HT1080 (cell line): ENCODE measurements around the gene ARHGAP4. TPM values are rescaled to one million over a fixed set of nuclear protein-coding genes. Genes with fewer than 3 reads are reported as not detected.
A peak's percentile ranks its signal among the peaks of the same experiment; 100 is the strongest.

Experiments
- DNase-seq: peaks from one replicate; pipeline ENCODE4 v3.0.0-alpha.2; 2015; ENCODE audit warnings: low read depth
- total RNA-seq: library from RNA; depleted of rRNA; stranded (reverse); fragments of >200 nt; shearing (Covaris generic); gene quantifications from 2 replicates; pipeline ENCODE4 v1.2.3, GENCODE V29; 2014

The ARHGAP4 gene
- total RNA-seq, 1 experiment from 2014 or later = 2.7 TPM

DNA sequence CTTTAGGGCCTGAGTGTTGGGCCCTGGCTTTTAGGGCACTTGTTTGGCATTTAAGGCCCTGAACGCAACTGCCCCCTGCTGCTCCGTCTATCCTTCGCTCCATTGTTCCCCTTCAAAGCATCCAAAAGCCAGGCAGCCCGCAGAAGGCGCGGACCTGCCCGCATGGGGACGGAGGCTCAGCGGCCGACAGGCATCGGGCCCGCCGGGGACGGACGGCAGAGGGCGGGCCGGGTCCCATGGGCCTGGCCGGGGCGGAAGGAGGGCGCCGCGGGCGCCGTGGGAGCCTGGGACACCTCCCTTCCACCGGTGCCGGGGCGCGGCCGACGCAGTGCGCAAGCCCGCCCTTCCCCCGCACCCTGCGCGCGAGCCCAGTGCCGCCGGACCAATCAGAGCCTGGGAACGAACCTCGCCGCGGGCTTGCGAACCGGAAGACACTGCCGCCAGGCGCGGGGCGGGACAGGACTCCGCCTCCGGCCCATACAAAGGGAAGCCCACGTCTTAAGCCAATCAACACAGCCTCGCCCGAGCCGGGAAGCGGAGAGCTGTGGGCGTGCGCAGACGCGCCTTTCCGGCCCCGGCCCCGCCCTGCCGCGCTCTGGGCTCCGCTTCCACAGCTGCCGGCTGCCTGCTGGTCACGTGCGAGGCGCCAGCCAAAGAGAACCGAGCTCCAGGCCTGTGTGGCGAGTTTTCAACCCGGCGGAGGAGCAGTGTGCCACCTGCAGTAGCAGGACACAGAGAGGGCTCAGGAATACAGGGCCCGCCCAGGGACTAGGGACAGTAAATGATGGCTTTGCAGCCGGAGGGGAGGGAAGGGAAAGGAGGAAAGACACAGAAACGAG lies 2.1 kb upstream of the ARHGAP4 start:
- peak; percentile 98 for DNase-seq

DNA sequence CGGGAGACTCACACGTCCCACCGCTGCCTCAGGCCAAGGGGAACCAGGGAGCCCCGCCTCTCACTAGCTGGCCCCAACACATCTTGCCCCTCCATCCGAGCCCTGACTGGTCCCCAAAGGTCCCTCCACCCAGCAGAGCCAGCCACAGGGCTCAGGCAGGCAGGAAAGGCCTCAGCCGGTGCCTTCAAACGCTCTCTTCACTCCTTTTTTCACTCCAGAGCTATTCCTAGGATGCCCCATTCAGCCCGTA lies 1.5 kb upstream of the ARHGAP4 start:
- DNase-seq = no peak

DNA sequence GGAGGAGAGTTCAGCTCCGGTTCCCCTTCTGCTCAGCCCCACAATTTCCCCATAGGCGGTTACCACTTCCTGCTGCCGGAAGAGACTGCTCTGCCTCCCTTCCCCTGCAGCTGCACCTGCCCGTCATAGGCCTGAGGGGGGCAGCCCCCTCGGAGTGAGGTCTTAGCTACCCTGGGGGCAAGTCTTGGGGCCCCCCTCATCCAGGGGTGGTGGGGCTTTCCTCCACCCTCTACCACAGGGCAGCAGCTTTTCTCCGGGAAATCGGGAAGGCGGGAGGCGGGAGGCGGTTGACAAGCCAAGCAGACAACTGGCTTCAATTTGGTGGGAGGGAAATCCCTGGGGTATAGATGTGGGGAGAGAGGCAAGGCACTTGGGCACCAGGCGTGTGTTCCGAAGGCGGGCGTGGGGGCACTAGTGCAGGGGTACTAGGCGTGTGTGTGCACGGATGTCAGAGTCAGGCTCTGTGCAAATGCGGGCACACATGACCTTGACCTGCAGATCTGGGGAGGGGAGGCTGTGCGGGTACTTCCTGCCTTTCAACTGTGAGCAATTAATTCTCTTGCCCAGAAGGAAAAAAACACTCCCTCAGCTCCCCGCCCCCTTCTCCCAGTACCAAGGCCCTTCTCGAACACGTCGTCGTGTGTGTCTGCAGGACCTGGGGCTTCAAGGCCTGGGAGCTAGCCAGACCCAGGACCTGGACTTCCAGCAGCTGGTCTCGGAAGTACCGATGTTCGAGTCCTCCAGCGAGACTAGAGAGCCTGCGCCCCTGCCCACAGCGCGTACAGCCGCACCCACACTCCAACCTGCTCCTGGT lies 1.0 kb upstream of the ARHGAP4 start:
- DNase-seq = peak; percentile 66

DNA sequence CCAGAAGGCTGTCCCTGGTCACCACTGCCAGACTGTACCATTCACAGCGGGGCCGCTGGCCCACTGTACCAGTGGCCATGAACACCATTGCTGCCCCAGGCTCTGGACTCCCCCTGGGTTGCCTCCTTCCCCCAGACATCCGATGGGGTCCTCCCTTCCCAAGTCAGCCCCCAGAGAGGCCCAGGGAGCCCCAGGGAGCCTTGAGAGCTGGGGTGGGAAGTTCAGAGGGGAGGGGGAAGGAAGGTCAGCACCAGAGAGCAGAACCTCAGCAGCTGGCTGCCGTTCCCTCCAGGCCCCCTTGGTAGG lies 441 bp upstream of the ARHGAP4 start:
- DNase-seq = no peak

DNA sequence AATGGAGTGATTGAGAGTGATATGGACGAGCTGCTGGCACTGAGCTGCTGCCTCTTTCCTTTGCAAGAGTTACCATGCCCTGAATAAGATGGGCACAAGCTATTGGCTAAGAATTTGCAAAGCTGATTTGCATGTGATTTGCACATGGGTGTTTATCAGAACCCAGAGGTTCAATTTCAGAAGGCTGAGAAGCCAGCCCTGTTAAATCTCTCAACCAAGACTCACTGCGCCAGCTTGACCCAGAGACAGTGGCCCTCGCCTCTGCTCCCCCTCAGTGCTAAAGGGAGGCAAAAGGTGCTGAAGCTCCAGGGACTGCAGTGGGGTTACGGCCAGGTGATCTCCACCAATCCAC lies 701 bp downstream of the ARHGAP4 start:
- DNase-seq = no peak

DNA sequence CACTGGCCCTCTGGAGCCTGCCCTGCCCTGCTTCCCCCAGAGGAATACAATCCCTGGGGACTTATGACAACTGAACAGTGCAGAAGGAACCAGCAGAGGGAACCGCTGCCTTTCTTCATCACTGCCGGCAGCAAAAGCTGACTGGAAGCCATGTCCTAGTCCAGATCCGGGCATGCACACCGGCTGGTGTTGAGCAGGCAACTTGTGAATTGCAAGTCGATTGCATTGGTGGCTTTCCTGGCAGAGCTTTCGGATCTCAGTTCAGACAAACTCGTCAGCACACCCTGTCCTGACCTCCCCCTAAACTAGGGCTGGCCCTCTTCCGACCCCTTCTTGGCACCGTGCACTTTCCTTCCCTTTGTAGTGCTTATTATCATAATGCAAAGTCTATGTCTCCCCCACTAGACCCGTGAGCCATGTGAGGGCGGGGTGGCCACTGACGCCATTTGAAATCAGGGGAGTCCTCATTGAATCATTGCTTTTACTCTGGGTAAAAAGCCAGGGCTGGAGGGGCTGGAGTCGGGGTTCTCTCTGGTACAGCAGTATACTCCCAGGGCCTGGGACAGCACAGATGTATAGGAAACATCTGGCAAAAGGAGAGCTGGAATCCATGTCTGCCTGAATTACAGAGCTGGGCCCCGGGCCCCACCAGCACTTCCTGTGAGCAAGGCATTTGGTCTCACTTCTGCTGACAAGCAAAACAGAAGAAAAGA lies 1.8 kb downstream of the ARHGAP4 start:
- DNase-seq = peak; percentile 34

DNA sequence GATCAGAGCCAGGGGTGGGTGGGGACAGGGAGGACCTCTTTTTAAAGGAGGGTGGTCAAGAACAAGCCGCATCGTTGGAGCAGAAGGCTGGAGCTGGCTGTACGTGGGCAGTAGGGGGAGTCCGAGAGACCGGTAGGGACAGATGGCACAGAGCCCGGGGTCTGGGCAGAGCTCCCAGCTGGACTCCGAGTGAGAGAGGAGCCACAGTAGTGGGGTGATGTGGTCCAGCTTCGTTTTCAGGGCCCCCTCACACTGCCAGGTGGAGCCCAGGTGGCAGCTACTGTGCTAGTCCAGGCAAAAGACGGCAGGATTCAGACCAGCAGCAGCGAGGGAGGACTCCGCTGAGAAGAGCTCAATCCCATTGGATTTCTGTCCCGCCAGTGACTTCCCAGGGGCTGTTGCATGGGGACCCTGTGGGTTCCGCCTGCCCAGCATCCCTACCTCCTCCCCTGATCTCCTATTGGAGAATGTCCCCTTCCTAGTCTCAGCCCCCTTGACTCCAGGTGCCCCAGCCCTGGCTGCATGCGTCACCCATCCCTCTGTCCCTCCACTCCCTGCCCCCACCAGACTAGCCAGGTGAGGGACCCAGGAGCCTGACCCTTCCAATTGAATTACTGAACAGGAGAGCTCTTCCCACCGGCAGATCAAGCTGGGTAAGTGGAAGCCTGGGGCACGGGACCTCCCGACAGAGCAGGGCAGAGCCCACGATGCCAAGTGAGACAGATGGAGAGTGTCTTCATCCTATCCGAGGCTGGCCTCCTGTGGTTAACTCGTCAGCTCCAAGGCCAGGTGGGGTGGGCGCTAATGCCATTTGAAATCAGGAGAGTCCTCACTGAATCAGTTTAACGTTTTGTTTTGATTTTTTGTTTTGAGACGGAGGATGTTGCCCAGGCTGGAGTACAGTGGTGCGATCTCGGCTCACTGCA lies 2.9 kb downstream of the ARHGAP4 start:
- no peak for DNase-seq

DNA sequence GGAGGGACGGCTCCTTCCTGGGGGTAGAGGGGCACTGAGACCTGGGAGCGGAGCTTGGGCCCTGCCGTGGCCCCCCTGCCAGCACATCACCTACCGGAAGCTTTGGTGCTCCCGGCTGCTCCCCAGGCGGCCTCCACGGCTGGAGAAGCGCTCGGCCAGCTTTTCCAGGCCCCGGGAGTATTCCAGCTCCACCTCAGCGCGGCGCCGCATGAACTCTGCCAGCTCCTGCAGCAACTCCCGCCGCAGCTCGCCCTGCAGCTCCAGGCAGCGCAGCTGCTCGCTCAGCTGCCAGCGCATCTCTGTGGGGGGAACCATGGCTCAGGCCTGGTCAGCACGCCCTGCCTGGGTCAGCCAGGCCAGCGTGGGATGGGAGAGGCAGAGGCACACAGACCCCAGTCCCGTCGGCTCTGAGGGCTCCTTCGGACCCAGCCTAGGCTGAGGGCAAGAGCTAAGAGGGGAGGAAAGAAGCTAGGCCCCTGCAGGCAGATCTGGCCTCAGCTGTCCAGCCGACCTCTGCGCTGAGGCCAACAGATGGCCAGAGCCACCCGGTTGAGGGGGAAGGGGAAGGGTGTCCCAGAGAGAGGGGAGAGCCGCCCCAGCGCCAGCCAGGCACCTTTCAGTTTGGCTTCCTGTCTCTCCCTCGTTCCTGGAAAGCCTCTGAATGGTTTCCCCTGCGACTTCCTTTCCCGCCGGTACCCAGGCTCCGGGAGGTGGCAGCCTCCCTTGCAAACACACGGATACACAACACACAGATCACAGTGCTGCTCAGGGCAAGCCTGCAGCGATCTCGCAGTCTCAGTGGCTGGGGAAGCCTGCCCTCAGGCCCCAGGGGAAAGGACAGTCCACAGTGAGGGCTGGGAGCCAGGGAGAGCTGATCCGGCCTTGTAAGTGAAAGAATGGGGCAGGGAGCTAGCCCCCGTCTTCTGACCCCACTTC lies 4.3 kb downstream of the ARHGAP4 start:
- no peak for DNase-seq

DNA sequence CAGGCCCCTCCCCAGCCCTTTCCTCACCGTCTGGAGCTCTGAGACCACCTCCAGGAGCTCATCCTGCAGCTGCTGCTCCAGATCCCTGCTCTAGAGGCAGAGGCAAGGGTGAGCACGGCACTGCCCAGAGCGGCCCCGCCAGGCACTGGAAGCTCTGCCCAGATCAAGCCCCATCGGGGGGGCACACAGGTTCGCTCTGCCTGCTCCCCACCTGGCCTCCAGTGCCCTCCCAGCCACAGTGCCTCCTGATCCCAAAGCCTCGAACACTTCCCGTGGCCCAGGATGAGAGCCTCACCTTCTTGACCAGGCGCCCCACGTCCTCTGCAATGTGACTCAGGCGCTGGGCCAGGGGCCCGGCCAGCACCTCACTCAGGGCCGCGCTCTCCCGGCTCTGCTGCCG lies 5.0 kb downstream of the ARHGAP4 start:
- DNase-seq = no peak

DNA sequence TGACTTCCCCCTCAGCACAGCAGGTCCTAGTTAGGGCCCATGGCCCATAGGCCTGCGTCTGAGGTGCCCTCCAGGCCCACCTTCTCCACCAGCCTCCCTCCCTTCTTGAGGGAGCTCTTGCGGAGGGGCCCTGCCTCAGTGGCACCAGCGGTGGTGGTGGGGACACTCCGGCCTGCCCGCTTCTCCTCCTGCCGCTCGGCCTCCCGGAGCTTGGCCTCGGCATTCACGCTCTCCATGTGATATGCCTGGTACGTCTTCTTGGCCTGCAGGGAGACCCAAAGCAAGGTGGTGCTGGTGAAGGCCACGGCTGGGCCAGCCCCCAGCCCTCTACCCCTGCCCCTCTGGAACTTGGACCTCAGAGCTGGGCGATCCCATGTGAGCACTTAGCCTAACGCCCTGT lies 5.5 kb downstream of the ARHGAP4 start:
- DNase-seq = no peak

DNA sequence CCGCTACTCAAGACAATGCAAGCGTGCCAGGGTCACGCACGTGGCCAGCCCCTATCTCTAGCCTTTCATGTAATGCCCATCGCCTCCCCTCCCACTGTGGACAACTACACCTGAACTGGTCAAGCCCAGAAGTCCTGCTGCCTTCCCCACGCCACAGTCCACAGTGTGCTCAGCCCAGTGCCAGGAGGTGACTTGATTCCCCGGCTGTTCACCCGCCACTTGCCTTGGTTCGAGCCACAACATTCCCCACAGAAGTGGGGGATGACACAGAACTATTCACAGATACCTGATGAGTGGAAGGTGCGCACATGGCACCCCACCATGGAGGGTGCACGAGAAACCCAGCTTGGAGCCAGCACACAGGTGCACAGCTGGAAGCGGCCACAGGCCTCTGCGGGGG lies 6.8 kb downstream of the ARHGAP4 start:
- no peak for DNase-seq

DNA sequence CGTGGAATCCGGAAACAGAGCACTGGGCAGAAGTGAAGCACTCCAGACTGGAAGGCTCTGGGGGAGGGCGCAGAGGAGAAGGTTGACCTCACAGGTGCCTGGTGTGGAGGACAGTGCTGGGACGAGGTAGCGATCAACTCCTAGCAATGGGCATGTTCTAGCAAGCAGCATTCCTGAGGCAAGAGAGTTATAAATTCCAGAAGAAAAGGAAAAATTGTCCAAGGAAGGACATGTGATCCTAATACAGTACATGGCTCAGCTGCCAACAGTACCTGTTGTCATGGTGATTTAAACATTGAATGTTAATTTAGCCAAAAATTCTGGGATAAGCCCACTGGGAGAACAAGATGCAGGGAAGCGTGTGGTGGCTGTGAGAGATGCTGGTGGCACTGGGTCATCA lies 8.2 kb downstream of the ARHGAP4 start:
- no peak for DNase-seq

DNA sequence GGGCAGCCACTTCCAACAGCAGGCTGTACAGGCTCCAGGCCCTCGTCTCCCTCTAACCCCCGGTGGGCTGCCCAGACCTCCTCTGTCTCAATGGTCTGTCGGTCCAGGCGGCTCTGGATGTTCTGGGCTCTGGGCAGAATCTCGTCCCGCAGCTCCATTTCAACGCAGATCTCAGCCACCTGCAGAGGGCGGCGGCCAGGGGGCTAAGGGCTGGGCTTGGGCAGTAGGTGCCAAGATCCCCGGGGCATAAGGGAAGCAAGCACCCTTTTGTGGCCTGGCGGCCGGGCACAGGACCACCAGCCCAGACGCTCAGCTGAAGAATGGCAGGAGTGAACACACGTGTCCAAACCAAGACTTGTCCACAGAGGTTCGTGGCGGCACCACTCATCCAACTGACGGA lies 12.4 kb downstream of the ARHGAP4 start:
- no peak for DNase-seq

DNA sequence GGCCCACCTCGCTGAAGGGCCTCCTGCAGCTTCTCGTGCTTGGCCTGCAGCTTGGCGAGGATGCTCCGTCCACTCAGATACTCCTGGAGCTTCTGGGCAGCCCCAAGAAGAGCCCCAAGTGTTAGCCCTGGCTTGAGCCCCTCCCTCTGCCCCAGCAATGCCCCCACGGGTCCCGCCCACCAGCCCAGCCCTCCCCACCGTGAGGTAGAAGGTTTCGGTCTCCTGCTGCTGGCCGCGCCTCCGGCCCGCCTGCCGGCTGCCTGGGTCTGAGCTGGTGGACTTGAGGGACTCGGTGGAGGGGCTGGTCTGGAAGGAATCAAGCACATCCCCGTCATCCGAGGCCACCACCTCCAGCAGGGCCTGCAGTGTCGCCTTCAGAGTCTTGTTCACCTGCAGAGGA lies 12.9 kb downstream of the ARHGAP4 start:
- DNase-seq = no peak

DNA sequence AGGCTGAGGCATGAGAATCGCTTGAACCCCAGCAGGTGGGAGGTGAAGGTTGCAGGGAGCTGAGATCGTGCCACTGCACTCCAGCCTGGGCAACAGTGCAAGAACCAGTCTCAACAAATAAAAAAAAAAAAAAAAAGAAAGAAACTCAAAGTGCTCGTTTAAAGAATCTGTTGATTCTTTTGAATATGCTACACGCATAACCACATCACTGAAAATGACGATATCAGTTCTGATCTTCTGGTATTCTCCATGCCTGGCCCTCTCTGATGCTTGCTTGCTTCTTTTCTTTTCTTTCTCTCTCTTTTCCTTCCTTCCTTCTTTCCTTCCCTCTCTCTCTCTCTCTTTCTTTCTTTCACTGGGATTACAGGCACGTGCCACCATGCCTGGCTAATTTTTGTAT lies 14.3 kb downstream of the ARHGAP4 start:
- DNase-seq = no peak

DNA sequence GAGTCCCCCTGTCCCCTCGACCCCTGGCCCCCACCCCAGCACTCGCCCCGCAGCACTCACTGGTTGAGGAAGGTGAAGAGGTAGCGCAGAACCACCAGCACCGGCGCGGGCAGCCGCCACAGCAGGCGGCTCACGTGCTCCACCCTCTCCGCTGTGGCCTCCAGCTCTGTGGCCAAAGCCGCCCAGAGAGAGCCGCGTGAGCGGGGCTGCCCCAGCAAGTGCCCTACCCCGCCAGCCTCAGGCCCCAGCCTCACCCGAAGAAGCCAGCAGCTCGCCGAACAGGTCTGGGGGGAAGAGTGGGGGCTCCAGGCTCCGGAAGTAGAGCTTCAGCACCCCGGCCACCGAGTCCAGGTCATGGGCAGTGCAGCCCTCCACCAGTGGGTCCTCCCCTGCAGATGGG lies 15.6 kb downstream of the ARHGAP4 start:
- no peak for DNase-seq

DNA sequence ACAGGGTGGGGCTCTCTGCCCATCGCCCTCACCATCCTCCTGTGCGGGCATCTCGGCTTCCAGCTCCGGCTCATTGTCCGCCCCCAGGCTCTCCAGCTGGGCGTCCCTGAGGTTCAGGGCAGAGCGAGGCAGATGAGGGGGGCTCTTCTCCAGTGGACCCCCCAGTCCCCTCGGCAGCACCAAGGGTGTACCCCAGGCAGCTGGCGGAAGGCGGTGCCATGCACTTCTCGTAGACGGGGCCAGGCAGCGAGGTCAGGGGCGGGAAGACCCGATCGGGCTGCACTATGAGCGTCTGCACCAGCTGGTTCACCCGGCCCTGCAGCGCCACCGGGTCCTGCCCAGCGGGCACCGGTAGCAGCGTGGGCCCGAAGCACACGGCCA lies 16.1 kb downstream of the ARHGAP4 start:
- DNase-seq = no peak

DNA sequence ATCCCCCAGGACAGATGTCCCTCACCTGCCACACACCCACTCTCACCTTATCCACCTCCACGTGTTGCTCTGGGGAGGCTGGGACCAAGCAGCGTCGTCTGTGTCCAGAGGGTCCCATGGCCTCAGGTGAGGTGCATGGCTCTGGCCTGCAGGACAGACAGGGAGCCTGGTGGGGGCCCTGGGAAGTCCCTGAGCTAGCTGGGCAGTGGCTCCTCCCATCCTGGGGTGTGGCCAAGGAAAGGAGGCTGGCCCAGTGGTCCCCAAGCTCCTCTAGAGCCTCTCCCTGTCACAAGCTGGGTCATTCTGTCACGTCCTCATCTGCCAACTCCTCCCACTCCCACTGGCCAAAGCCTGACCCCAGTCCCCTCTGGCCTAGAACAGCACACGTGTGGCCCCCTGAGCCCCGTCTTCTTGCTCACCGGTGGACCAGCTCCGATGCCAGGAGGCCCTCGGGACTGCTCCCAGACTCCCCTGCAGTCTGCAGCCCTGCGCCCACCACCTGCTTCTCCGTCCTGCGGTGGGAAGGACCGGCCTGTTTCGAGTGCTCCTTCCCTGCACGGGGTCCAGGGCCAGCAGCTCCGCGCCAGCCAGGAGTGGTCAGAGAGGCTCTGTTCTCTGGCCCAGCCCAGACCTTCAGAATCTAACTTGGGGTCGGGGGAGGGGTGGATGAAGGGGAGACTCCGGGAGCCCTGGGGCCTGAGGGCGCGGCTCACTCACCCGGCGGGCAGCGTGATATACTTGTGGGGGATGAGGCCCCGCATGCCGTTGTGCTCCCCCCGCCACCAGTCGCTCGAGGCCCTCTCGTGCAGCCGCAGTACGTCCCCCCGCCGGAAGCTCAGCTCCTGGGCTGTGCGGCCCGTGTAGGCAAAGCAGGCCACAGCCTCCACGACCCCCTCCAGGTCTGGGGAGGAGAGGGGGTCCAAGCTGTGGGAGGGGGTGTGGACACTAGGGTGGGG lies 16.8 kb downstream of the ARHGAP4 start:
- no peak for DNase-seq

DNA sequence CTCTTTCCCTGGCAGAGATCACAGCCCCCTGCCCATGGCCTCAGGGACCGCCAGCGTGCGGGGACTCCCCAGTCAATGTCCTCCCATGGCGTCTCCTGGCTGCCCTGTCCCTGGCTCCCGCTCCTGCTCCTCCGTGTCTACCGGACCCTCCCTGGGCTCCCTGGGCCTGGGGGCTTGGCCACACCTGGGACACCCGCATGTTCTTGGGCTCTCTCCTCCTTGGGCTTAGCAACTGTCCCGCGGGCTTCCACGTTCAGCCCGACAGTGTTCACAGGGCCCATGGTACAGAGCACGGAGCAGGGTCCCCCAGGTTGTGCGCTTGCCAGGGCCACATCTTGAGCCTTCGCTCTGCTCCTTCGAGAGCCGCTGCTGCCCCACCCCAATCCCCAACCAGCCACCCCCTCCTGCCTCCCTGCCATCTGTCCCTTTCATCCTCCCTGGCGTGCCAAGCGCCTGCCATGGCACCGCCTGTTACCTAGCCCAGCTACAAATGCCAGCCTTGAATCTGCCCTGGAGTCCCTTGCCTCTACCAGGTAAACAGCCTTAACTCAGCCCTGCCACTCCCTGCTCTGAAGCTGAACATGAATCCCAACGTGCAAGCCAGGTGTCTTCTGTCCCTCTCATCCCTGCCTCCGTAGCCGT lies 17.7 kb downstream of the ARHGAP4 start:
- DNase-seq = no peak
